ENCODE measurements around the gene ST6GALNAC1. TPM values are rescaled to one million over a fixed set of nuclear protein-coding genes. Genes with fewer than 3 reads are reported as not detected.

Gene ST6GALNAC1, protein sequence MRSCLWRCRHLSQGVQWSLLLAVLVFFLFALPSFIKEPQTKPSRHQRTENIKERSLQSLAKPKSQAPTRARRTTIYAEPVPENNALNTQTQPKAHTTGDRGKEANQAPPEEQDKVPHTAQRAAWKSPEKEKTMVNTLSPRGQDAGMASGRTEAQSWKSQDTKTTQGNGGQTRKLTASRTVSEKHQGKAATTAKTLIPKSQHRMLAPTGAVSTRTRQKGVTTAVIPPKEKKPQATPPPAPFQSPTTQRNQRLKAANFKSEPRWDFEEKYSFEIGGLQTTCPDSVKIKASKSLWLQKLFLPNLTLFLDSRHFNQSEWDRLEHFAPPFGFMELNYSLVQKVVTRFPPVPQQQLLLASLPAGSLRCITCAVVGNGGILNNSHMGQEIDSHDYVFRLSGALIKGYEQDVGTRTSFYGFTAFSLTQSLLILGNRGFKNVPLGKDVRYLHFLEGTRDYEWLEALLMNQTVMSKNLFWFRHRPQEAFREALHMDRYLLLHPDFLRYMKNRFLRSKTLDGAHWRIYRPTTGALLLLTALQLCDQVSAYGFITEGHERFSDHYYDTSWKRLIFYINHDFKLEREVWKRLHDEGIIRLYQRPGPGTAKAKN
- total RNA-seq, result 3.8 TPM
- long read RNA-seq, partial matches to known transcripts, result 3 of 6 reads
- long read RNA-seq, other reads (novel, unspliced or antisense), result 0 of 6 reads

DNA sequence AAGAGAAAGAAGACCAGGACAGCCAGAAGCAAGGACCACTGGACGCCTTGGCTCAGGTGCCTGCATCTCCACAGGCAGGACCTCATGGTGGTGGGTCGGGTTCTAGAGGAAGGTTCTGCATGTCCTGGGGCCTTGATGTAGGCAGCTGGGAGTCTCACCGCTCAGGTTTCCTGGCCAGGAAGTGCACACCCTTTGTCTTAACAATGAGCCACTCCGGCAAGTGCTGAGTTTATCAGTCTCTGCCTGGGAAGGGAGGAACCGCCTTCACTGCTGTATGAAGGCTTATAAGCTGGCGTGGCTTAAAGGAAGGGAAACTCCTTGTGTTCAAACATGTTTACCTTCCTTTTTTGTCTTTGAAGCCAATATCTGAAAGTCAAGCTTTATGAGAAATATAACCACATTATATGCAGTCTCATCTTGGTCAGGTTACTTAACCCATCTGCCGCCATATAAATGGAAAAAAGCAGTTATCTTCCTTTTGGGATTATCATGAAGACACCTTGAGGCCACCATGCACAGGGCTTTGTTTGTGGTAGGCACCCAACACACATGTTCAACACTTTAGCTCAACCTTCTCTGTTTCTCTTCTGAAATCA is at the start of gene ST6GALNAC1:
TSS of gene ST6GALNAC1 (minus strand) at position 205 of the 596 bp plus-strand sequence. CDS start at position 86, 119 bp downstream.
- peak; percentile 76 for ATAC-seq
- no peak for DNase-seq
- intact Hi-C loops (cut with micrococcal nuclease), result no loop called here

DNA sequence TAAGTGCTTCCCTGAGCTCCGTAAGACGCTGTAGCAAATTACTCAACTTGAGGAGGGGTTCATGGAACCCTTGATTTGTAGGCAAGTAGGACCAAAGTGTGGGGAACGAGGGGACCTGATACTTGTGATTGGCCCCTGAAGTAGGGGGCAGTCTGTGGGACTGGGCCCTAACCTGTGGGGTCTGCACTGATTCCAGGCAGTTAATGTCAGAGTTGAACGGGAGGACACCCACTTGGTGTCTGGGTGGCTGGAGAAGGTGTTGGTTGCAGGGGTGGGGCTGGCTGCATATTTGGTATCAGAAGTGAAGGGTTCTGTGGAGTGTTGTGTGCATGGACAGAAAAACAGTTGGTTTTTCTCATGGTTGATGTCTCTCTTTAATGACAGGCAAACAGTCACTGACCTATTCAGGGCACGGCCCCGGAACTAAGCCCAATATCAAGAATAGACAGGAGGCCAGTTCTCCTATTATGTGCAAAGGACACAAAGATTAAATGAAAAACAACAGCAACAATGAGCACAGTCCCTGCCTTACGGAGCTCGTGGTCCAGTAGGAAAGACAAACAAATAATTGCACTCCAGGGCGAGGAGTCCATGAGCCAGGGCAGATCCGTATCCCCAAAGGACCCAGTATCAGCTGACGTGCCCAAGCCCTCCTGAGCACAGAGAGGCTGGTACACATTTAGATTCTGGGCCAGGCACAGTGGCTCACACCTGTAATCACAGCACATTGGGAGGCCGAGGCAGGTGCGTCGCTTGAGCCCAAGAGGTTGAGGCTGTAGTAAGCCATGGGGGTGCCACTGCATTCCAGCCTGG is 48.0 kb upstream of the ST6GALNAC1 start:
- peak; percentile 0 for ATAC-seq
- peak; percentile 30 for DNase-seq

DNA sequence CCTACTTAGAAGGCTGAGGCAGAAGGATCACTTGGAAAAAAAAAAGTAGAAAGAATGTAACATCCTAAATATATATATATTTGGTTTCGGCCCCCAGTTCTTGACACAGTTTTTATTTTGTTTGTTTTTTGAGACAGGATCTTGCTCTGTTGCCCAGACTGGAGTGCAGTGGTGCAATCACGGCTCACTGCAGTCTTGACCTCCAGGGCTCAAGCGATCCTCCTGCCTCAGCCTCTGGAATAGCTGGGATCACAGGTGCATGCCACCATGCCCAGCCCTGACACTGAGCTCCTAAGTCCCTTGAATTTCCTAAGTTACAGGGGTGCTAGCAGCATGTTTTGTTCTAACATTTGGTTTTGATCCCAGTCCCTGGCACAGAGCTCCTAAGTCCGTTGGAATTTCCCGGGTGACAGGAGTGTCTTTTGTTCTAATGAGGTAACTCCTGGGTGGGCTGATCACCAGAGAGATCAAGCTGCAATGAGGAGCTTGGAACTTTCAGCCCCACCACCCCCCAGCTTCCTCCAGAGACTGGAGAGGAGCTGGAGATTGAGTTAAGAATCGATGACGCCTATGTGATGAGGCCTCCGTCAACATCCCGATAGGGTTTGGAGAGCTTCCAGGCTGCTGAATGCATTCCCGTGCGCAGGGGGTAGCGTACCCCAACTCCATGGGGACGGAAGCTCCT is 47.2 kb upstream of the ST6GALNAC1 start:
- DNase-seq (no peak), ATAC-seq (no peak)
- intact Hi-C loops (cut with micrococcal nuclease), result no loop called here

More for the DNA sequence above, 48.0 kb upstream of the ST6GALNAC1 start:
- intact Hi-C loops (cut with micrococcal nuclease), result no loop called here

DNA sequence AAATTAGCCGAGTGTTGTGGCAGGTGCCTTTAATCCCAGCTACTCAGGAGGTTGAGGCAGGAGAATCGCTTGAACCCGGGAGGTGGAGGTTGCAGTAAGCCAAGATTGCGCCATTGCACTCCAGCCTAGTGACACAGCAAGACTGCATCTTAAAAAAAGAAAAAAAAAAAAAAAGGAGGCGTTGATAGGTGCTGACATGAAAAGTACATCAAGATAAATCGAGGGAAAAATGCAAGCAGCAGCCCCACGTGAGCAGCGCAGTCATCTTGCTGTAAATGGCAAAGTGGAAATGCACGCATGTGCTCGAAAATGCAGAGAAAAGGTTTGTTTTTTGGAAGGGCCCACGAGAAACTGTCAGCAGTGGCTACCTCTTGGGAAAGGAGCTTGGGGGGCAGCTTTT is 46.3 kb upstream of the ST6GALNAC1 start:
- ATAC-seq (no peak), DNase-seq (no peak)
- intact Hi-C loops (cut with micrococcal nuclease), result loop anchor here (2.0 kb wide), 1 partner anchor 27 kb away; no protein-coding TSS in a partner anchor

DNA sequence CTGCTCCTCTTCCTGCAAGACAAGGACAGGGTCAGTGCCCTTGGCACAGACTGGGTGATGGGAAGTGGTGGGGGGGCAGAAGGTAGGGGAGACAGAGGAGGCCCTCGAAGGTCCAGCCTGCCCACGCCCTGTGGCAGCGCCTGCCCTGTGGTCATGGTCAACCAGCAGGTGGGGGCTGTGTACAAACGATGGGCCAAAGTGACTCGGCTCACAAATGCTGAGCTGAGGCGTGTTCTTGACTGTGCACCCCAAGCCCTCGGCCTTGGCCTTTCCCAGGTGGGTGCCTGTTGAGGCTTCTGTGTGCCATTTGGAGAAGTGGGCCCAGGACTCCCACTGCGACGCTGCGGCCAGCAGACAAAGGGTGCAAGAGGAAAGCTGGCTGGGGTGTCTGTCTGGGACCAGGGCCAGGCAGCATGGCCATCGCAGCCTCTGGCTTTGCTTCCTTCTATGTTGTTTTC is 44.6 kb upstream of the ST6GALNAC1 start:
- DNase-seq (peak; percentile 80), ATAC-seq (peak; percentile 9)
- intact Hi-C loops (cut with micrococcal nuclease), result loop anchor here (2.0 kb wide), 1 partner anchor 29 kb away; no protein-coding TSS in a partner anchor

DNA sequence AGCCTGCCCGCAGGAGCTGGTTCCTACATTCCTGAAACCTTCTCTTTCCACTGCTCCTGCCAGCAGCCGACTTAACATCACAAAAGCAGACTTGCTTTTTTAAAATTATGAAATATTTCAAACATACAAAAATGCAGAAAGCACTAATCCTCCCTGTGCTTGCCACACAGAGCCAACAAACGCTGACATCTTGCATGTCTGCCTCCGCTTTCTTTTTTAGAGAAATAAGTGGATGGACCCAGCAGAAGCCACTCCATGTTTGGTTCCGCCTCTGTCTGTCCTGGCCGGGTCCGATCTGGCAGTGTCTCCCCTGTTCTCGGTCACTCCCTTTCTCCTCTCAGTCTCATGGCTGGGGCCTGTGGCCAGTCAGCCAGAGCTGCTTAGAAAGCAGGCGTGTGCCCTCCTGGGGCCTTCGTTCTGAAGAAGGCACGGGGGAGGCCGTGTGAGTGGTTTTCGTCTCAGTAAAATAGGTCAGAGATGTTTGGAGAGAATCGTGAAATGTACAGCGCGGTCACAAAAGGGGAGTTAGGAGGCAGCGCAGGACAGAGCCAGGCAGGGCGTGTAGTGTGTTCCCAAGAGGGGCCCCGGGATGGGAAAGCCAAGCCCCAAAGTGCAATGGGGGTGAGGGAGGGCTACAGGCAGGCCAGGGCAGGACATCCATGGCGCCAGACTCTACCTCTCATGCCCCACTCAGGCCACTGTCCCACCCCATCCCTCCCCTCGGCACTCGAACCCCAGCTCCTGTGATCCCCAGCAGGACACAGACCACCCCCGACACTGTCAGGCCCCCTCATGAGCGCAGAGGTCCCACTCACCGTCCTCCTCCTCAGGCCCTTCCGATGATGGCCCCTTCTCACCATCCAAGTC is 44.0 kb upstream of the ST6GALNAC1 start:
- intact Hi-C loops (cut with micrococcal nuclease), result loop anchor here (2.0 kb wide), 1 partner anchor 29 kb away; no protein-coding TSS in a partner anchor
- peak; percentile 85 for DNase-seq
- peak; percentile 58 for ATAC-seq

DNA sequence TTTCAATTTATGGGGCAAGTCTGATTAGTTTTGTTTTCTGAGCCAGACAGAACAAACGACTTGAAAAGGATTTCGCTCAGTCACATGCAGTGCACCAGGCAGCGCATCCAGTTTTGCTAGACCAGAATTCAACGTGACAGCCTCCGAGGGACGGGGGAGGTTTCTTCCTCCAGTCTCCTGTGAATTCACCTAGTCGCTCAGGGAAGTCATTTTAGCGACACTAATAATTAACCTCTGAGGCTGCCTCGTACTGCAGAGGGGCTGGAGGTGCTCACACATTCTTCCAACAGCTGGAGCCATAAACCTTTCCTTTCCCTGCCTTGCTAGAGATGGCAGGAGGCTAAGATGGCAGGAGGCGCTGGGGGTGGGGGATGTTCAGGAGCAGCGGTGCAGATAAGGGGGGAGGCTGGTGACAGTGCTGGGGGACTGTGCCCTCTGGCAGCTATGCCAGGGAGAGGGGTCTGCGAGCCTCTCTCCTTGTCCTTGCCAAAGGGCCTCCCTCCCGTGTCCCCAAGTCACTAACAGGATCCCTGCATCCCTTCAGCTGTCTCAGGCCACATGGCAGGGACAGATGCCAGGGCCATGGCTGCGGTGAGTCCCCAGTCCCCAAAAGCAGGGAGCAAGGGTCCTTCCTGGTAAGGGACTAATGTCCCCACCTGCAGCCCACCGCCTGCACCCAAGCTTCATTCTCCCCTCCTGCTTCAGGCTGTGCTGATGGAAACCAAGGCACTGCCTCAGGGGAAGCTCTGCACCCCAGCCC is 43.2 kb upstream of the ST6GALNAC1 start:
- DNase-seq (no peak), ATAC-seq (no peak)
- intact Hi-C loops (cut with micrococcal nuclease), result no loop called here

DNA sequence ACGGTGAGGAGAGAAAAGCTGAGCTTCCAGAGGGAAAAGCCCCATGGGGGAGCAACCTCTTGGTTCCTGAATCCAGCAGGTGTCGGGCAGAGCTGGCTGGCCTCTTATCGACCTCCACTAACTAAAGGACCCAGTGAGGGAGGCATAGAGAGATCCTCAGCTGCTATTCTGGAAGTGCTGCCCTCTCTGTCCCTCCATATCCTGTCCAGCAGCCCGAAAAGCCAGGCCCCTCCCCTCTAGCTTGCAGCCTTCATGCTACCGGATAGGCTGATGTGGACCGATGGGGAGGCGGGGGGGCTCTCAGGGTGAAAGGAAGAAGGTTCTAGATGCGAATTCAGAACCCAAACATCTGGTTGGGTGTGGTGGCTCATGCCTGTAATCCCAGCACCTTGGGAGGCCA is 42.3 kb upstream of the ST6GALNAC1 start:
- no peak for ATAC-seq
- intact Hi-C loops (cut with micrococcal nuclease), result no loop called here
- DNase-seq, result peak; percentile 64

DNA sequence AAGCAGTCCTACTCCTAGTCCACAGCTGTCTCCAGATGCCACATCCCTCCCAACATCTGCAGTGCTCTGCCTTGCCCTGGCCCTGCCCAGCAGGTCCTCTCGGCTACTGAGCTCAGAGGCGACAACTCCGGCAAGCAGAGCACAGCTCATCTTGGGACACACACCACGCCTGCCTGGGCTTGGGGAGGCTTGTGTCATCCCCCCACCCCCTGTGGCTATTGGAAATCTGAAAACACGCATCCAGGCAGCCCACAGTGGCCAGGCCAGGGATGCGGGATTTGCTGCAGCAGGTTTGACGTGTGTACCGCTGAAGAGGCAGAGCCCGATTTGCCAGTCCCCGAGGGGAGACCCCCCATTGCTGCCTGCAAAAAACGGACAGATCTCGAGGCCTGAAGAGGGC is 41.8 kb upstream of the ST6GALNAC1 start:
- DNase-seq, result no peak

DNA sequence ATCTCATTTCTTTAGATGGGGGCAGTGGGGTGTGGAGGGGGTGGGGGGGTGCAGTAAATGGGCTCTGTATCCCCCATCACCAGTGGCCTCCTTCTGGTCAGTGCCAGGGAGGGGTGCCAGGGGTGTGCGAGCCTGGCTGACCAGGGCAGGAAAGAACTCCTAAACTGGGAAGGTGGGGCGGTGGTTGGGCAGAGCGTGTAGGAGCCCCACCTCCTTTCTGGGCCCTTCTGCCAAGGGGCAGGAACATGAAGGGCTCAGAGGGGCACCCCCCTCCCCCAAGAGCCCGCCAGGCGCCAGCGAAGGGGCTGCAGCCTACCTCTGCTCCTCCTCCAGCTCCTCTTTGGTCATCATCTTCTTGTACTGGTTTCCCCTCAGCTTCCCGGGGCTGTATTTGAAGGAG is 41.2 kb upstream of the ST6GALNAC1 start:
- intact Hi-C loops (cut with micrococcal nuclease), result no loop called here
- DNase-seq (no peak), ATAC-seq (no peak)

More for the DNA sequence above, 41.8 kb upstream of the ST6GALNAC1 start:
- ATAC-seq, result no peak
- intact Hi-C loops (cut with micrococcal nuclease), result no loop called here

DNA sequence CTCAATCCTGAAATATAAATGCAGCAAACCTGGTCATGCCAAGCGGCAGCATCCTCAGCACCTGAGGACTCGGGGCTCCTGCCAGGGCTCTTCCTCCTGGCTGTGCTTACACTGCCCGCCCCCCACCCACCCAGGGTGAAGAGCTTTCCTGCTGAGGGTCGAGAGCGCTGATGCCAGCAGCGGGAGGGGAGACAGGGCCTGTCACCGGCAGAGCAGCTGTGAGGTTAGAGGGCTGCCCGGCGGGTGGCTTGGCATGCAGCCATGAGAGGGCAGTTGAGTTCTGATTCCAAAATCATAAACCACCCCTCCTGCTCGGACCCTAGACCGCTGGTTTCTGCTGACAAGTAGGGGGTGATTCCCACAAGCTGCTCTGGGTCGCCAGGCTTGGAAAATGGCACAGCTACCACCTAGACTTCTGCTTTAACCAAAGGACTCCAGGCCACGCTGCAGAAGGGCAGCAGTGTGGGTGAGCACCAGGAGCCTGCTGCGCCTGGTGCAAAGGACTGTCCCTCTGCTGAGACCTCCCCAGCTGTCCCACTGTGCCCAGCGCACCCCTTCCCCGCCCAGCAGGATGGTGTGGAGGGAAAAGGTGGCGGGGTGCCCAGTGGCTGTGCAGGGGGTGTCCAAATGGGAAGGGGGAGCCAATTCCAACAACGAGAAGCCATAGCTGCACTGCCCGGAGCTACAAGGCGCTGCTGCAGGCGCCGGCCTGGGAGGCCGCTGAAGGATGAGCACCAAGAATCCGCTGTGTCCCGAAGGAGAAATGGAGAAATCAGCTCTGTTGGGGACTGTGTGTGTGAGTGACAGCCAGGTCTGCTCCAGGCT is 40.6 kb upstream of the ST6GALNAC1 start:
- no peak for DNase-seq
- intact Hi-C loops (cut with micrococcal nuclease), result no loop called here
- ATAC-seq, result no peak

DNA sequence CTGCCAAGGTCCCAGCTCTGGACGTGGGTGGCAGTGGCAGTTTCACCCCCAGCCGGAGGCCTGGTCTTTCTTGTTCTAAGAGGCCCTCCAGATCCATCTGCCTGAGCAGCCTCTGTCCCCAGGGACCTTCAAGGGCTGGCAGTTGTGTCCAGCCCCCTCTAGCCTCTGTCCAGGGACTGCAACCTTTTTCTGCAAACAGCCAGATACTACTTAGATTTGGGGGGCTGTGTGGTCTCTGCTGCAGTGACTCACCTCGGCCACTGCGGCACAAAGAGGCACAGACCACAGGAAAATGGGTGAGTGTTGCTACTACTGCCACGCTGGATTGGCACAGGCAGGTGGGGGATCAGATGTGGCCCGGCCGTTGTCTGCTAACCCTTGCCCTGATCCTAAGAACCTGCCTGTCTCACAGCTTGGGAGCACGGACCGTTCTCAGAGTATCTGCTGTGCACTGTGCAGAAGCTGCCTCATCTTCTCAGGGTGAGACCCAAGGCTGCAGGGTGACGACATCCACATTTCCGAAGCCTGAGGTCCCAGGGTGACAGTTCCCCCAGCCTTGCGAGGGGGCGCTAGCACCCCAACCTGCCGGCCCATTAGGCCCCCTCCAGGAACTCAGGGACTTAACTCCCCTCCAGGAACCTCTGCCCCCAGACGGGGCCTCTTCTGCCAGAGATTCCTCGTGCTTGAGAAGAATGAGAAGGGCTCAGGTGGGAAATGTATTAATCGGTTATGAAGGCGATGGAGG is 39.6 kb upstream of the ST6GALNAC1 start:
- ATAC-seq, result no peak
- intact Hi-C loops (cut with micrococcal nuclease), result no loop called here
- DNase-seq, result no peak

DNA sequence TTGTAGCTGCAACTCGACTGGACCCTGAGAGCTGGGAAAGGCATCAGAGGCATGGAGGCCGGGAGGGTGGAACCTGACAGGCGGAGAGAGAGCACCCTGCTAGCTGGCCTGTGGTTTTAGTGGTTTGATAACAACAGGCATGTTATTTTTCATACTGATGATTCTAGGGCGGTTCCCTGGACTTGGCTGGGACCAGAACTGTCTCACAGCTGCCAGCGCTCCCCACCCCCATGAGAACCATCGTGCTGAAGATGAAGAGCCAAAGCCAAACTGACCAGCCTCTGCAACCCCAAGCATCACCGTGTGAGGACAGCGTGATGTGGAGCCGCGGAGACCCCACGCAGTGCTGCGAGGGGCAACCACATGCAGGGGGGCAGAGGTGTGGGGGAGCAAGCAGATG is 38.7 kb upstream of the ST6GALNAC1 start:
- intact Hi-C loops (cut with micrococcal nuclease), result no loop called here
- ATAC-seq (peak; percentile 59), DNase-seq (peak; percentile 79)

DNA sequence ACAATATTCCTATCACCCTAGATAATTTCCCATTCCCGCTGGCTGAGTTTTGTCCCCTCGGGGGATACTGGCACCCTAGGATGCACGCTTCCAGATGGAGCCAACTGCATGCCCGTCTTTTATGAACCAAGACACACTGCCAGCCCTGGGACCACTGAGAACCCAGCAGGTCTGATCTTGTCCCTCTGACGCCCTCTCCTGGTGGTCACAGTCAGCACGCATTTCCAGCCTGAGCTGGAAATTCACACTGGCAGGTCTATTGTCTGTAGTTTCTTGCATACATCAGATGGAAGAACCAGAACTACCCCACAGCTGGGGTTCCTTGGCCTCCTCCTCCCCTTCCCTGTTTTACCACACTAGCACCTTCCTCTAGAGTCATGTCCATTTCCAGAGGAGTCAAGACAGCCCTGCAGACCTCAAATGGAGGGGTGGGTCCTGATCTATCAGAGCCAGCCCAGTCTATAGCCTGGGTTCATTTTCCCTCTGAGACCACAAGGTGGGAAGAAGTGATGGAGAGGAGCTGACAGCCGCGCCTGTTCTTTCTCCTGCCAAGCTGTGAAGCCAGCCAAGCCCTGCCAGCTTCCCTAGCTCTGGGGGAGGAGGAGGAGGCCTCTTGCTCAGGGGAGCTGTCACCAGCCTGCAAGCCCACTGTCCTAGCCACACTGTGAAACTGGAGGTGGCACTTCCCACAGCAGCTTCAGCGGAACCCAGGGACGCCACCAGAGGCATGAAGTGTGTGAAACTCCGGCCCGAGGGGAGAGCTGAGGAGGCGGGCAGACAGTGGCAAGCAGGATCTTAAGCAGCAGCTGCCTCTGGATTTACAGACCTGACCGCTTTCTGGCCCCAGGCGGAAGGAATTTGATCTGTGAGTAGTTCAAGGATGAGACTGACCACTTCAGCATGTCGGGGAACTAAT is 37.9 kb upstream of the ST6GALNAC1 start:
- intact Hi-C loops (cut with micrococcal nuclease), result no loop called here
- peak; percentile 76 for DNase-seq
- peak; percentile 67 for ATAC-seq

All from left ventricle myocardium superior (tissue), 1 donor.